DLD1 (cell line): Measurements from ENCODE around the gene PPM1F.
"Not testable (repeated sequence)": the region's sequence is repeated elsewhere in the genome, so short reads cannot be mapped to it uniquely, and the experiment has no call there.

Experiments
- in situ Hi-C: cut with HindIII; loops from 2 replicates; pipeline ENCODE4 v1.10.0; 2017; ENCODE audit warnings: low sequenced_read_pairs

The PPM1F gene

DNA sequence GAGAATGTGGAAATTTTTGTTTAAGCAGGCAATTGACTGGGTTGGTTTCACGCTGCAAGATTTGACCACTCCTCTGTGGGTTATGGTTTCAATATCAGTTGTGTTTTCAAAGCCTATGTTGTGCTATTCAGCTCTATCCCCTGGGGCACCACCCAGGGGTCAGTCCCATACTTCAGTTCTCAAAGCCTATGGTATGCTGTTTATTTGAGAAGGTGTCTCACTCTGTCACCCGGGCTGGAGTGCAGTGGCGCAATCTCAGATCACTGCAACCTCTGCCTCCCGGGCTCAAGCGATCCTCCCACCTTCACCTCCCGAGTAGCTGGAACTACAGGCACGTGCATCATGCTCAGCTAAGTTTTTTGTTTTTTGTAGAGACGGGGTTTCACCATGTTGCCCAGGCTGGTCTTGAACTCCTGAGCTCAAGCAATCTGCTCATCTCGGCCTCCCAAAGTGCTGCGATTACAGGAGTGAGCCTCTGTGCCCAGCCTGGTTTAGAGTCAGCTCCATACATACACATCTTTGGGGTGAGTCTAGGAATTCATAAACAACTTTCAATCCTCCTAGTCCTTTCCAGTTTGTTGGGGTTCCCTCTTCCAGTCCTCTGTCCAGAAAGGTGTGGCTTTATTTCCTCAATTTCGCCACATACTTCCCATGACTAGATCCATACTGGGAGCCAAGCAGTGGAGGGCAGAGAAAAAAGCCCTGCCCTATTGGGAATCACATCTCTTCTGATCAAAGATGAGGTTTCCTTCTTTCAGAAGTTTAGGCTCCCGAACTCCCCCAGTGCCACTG, 50.2 kb downstream of the PPM1F start:
- in situ Hi-C loops = no loop called here

DNA sequence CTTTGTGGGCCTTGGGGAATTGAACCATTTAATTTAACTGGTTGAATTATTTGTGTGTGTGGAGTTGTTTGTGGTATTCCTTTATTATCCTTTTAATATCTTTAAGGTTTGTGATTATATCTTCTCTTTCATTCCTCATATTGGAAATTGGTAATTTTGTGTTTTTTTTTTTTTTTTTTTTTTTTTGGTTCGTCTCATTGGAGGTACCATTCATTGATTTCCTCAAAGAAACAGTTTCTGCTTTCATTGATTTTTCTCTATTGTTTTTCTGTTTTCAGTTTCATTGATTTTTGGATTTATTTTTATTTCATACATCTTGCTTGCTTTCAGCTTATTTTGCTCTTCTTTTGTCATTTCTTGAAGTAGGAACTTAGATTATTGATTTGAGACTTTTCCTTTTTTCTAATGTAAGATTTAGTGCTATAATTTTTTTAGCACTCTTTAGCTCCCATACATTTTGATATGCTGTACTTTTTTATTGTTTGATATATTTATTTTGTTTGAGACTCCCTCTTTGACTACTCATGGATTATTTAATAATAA, 54.2 kb downstream of the PPM1F start:
- in situ Hi-C loops = no loop called here

DNA sequence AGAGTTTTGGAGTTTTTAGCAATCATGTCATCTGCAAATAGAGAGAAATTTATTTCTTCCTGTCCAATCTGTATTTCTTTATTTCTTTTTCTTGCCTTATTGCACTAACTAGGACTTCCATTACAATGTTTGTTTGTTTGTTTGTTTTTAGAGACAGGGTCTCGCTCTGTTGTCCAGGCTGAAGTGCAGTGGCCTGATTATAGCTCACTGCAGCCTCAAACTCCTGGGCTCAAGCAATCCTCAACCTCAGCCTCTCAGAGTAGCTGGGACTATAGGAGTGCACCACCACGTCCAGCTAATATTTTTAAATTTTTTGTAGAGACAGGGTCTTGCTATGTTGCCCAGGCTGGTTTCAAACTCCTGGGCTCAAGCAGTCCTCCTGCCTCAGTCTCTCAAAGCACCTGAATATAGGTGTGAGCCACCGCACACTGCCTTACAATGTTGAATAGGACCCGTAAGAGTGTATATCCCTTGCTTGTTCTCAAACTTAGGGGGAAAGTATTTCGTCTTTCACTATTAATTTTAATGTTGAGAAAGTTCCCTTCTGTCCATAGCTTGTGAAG, 55.6 kb downstream of the PPM1F start:
- in situ Hi-C loops = no loop called here

DNA sequence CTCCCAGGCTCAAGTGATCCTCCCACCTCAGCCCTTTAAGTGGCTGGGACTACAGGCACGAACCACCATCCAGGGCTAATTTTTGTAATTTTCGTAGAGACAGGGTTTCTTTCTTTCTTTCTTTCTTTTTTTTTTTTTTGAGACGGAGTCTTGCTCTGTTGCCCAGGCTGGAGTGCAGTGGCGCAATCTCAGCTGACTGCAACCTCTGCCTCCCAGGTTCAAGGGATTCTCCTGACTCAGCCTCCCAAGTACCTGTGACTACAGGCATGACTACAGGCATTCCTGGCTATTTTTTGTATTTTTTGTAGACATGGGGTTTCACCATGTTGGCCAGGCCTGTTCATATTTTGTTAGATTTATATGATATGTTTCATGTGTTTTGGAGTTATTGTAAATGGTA, 56.4 kb downstream of the PPM1F start:
- in situ Hi-C loops = not testable (repeated sequence)

DNA sequence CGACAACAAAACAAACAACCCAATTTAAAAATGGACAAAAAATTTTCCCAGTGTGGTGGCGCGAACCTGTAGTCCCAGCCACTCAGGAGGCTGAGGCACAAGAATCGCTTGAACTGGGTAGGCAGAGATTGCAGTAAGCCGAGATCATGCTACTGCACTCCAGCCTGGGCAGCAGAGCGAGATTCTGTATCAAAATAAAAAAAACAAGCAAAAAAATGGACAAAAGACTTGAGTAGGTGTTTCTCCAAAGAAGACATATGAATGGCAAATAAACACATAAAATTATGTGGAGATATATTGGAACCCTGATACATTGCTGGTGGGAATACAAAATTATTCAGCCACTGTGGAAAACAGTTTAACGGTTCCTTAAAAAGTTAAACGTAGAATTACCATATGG, 57.8 kb downstream of the PPM1F start:
- in situ Hi-C loops = no loop called here

DNA sequence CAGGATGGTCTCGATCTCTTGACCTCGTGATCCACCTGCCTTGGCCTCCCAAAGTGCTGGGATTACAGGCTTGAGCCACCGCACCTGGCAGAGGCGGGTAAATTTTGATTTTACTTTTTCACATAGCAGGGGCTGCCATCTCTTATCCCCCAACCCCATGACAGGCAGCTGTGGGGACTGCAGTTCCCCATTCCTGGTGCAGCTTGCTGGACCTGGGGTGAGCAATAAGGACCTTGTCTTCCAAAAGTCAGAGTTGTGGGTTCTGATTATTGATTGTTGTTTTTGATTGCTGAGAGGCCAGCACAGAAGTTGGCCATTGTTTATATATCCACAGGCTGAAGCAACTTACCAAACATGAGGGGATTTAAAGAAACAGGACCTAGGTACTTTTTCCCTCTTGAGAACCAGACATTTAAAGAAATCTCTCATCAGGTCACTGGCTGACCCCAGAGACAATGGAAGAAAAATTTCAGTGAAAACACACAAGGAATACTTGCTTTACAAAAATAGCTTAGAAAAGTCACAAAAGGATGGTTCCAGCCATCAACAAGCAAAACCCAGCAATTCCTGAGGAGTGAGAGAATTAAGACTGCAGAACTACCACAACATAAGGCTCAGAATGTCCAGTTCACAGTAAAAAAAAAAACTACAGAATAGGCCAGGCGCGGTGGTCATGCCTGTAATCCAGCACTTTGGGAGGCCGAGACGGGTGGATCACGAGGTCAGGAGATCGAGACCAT, 63.2 kb downstream of the PPM1F start:
- in situ Hi-C loops = no loop called here

DNA sequence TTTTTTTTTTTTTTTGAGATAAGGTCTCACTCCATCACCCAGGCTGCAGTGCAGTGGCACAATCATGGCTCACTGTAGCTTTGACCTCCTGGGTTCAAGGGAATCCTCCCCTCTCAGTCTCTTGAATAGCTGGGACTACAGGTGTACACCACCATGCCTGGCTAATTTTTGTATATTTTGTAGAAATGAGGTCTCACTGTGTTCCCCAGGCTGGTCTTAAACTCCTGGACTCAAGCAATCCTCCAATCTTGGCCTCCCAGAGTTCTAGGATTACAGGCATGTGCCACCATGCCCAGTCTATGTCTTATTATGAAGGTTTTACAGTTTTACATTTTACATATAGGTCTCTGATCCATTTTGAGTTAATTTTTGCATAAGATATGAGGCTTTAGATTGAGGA, 64.8 kb downstream of the PPM1F start:
- in situ Hi-C loops = no loop called here

DNA sequence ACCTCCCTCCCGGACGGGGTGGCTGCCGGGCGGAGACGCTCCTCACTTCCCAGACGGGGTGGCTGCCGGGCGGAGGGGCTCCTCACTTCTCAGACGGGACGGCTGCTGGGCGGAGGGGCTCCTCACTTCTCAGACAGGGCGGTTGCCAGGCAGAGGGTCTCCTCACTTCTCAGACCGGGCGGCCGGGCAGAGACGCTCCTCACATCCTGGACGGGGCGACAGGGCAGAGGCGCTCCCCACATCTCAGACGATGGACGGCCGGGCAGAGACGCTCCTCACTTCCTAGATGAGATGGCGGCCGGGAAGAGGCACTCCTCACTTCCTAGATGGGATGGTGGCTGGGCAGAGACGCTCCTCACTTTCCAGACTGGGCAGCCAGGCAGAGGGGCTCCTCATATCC, 68.7 kb downstream of the PPM1F start:
- in situ Hi-C loops = not testable (repeated sequence)

DNA sequence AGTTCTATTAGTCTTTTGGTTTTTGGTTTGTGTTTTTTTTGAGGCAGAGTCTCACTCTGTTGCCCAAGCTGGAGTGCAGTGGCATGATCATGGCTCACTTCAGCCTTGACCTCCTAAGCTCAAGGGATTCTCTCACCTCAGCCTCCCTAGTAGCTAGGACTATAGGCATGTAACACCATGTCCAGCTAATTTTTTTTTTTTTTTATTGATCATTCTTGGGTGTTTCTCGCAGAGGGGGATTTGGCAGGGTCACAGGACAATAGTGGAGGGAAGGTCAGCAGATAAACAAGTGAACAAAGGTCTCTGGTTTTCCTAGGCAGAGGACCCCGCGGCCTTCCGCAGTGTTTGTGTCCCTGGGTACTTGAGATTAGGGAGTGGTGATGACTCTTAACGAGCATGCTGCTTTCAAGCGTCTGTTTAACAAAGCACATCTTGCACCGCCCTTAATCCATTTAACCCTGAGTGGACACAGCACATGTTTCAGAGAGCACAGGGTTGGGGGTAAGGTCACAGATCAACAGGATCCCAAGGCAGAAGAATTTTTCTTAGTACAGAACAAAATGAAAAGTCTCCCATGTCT, 69.8 kb downstream of the PPM1F start:
- in situ Hi-C loops = not testable (repeated sequence)

DNA sequence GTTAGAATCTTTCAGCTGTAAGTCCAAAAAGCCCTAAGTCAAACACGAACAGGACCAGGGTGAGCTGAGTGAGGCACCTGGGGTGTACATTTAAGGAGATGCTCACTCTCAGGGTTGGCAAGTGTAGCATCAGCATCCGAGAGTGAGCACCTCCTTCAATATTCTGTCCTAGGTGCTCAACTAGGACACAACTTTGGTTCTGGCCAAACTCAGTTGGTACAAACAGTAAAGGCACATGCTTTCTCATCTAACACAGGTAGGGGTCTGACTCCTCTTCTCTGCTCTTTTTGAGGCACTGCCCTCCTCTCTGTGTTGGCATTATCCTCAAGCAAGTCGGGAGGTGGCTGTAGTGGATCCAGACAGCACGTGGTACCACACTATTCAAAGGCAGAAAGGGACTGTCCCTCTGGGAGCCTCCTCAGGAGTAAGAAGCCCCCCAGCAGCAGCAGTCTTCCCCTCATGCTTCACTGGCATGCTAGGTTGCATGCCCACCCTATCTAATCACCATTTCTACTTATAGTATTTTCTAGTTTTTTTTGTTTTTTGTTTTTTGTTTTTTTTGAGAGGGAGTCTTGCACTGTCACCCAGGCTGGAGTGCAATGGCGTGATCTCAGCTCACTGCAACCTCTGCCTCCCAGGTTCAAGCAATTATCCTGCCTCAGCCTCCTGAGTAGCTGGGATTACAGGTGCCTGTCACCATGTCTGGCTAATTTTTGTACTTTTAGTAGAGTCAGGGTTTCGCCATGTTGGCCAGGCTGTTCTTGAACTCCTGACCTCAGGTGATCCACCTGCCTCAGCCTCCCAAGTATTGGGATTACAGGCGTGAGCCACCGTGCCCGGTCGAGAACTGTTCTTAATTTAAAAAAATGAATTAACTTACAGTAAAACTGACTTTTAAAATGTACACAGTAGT, 70.6 kb downstream of the PPM1F start:
- in situ Hi-C loops = no loop called here

DNA sequence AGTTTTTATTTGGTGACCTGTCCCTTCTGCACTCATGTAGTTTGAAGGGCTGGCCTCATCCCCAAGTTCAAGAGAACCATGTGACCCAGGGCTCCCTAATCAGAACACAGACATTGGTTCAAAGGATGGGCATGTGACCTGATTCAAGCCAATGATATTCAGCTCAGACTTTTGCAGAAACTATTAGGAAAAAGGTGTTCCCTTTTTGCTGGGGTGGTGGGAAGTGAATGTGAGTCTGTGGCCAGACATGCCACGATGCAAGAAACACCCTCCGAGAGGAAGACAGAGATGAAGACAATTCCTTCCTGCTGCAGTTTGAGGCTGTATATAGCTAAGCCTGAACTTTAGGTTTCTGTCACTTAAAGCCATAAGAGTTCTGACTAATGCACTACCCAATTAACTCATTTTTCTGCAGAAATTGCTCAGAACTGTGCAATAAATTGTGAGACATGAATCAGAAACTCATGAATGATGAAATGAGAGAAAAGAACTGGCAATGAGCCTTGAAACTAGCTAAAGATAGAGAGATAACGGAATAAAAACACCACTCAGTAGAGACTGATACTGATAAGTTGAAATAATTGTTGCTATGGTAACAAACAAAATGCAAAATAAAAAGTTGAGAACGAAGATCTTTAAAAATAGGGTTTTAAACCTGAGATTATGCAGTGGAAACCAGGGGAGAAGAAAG, 76.0 kb downstream of the PPM1F start:
- in situ Hi-C loops = no loop called here

DNA sequence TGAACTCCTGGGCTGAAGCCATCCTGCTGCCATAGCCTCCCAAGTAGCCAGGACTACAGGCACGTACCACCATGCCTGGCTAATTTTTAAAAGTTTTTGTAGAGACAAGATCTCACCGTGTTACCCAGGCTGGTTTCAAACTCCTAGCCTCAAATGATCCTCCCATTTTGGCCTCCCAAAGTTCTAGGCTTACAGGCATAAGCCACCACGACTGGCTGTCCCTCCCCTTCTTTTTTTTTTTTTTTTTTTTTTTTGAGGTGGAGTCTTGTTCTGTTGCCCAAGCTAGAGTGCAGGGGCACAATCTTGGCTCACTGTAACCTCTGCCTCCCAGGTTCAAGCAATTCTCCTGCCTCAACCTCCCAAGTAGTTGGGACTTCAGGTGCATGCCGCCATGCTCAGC, 77.7 kb downstream of the PPM1F start:
- in situ Hi-C loops = not testable (repeated sequence)

DNA sequence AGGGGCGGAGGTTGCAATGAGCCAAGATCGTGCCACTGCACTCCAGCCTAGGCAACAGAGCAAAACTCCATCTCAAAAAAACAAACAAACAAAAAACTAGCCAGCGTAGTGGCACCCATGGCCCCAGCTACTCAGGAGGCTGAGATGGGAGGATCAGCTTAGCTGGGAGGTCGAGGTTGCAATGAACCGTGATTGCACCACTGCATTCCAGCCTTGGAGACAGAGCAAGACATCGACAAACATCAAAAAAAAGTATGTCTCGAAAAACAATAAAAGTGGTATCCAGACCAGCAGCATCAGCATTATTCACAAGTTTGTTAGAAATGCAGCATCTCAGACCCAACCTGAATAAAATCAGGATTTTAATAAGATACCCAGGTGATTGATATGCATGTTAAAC, 79.0 kb downstream of the PPM1F start:
- in situ Hi-C loops = no loop called here

DNA sequence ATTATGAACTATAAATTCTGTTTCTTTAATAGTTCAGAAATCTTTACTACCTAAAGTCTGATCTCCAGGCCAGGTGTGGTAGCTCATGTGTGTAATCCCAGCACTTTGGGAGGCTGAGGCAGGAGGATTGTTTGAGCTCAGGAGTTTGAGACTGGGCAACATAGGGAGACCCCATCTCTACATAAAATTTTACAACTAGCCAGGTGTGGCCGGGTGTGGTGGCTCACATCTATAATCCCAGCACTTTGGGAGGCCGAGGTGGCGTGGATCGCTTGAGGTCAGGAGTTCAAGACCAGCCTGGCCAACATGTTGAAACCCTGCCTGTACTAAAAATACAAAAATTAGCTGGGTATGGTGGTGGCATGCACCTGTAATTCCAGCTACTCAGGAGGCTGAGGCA, 79.9 kb downstream of the PPM1F start:
- in situ Hi-C loops = not testable (repeated sequence)
